DMS153 treated with DMSO at 0.1 percent for 48 hours (cell line): ENCODE measurements around the gene SLC38A3.

ENCODE experiments used
- DNase-seq: peaks from one replicate; lab custom pipeline; 2025; ENCODE audit not compliant: unreplicated experiment; lab: John Stamatoyannopoulos, UW

The SLC38A3 gene

DNA sequence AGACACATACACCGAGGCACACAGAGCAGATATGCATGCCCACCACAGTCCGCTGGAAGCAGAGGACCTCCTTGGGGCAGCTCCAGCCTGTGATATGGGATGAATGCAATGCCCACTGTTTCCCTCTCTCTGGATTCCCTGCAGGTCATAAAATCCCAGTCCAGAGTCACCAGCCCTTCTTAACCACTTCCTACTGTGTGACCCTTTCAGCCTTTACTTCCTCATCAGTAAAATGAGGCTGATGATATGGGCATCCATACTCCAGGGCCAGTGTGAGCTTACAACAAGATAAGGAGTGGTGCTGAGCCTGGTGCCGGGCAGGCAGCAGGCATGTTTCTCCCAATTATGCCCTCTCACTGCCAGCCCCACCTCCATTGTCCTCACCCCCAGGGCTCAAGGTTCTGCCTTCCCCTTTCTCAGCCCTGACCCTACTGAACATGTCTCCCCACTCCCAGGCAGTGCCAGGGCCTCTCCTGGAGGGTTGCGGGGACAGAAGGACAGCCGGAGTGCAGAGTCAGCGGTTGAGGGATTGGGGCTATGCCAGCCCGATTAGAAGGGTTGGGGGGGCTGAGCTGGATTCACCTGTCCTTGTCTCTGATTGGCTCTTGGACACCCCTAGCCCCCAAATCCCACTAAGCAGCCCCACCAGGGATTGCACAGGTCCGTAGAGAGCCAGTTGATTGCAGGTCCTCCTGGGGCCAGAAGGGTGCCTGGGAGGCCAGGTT lies 14.0 kb upstream of the SLC38A3 start, which contains the start of gene GNAT1:
GNAT1 (plus strand) TSS at position 675 of the 725 bp plus-strand sequence. CDS start 116 bp downstream, outside the sequence.
- no peak for DNase-seq

DNA sequence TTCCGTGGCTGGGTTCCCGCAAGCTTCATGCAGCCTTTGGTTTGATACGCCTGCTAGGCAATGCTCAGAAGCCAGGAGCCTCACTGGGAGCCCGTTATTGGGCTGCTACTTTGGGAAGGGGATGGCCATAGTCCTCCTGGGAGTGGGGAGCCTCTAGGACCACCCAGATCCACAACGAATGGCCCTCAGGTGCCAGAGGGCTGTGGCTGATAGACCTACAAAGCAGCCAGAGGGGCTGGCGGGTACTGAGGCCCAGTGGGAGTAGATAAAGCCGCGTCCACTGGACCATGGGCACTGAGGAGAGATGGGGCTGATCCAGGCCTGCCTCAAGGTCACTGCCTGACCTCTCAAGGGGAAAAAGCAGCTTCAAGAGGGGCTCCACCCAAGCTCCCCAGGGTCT lies 12.9 kb upstream of the SLC38A3 start:
- no peak for DNase-seq

DNA sequence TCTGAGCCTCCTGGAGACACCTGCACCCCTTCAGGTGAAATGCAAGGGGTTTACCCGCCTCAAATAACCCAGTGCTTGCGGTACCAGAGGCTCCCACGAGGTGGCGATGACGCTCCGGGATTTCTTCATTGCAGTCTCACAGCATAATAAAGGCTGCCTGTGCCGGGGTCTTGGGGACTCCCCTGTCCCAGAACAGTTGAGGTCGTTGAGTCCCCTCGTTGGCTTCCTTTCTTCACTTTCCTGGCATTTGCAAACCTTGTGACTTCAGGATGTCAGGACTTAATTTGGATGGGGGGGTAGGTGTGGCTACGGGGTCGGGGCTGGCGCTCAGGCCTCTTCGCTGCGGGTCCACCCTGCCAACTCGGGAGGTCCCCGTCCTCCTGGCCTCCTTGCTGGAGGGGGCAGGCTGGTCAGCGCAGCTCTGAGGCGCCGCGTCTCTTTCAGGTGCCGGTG lies 12.4 kb upstream of the SLC38A3 start:
- DNase-seq: peak; percentile 5

DNA sequence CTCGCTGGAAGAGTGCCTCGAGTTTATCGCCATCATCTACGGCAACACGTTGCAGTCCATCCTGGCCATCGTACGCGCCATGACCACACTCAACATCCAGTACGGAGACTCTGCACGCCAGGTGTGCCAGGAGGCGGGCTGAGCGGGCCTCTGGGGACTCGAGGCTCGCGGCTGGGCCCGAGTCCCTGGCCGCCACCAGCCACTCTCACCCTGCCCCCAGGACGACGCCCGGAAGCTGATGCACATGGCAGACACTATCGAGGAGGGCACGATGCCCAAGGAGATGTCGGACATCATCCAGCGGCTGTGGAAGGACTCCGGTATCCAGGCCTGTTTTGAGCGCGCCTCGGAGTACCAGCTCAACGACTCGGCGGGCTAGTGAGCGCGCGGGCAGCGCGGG lies 11.8 kb upstream of the SLC38A3 start:
- no peak for DNase-seq

DNA sequence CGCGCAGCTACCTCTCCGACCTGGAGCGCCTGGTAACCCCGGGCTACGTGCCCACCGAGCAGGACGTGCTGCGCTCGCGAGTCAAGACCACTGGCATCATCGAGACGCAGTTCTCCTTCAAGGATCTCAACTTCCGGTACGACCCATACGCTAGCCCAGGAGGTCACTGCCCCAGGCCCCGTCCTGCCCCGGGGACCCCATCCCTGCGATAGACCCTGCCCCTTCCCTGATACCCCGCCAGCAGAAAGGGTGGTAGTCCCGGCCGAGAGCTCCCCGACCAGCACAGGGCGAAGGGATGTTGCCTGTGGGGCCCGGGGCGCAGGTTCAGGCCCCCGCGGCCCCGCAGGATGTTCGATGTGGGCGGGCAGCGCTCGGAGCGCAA lies 11.3 kb upstream of the SLC38A3 start:
- no peak for DNase-seq

DNA sequence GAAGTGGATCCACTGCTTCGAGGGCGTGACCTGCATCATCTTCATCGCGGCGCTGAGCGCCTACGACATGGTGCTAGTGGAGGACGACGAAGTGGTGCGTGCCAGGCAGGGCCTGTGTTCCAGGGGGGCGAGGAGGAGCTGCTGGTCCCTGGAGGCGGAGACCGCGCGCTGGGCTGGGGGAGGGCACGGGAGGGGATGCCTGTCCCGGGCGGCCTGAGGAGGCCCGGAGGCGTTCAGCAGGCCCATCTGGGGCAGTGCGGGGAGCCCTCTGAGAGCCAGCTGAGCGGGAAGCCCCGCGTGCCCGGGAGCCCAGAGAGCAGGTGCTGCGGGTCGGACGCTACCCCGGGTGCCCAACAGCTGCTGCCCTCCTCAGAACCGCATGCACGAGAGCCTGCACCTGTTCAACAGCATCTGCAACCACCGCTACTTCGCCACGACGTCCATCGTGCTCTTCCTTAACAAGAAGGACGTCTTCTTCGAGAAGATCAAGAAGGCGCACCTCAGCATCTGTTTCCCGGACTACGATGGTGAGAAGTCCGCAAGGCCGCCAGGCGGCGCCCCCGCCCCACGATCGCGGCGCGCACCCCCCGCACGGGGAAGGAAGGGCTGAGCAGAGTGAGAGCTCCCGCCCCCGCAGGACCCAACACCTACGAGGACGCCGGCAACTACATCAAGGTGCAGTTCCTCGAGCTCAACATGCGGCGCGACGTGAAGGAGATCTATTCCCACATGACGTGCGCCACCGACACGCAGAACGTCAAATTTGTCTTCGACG lies 10.8 kb upstream of the SLC38A3 start:
- DNase-seq: no peak

DNA sequence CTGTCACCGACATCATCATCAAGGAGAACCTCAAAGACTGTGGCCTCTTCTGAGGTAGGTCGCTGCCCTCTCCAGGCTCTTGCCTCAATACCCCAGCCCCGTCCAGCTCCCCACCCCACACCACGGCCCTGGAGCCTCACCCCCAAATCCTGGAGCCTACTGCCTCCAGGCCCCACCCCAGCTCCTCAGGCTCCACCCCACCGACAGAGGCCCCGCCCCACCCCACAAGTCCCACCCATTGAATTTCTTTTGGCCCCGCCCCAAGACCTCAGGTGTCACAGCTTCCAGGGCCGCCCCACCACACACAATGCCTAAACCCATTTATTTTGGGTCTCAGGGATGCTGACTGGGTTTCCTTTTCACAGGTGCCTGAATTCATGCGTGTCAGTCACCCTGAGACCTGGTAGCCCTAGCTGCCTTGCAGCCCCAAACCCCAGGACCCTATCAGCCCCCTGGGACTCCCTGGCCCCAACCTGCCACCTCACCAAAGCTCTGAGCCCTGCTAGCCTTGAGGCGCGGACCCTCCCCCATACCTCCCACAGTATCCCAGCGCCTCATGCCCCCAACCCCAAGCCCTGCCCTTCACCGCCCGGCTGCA lies 10.1 kb upstream of the SLC38A3 start:
- DNase-seq: no peak

DNA sequence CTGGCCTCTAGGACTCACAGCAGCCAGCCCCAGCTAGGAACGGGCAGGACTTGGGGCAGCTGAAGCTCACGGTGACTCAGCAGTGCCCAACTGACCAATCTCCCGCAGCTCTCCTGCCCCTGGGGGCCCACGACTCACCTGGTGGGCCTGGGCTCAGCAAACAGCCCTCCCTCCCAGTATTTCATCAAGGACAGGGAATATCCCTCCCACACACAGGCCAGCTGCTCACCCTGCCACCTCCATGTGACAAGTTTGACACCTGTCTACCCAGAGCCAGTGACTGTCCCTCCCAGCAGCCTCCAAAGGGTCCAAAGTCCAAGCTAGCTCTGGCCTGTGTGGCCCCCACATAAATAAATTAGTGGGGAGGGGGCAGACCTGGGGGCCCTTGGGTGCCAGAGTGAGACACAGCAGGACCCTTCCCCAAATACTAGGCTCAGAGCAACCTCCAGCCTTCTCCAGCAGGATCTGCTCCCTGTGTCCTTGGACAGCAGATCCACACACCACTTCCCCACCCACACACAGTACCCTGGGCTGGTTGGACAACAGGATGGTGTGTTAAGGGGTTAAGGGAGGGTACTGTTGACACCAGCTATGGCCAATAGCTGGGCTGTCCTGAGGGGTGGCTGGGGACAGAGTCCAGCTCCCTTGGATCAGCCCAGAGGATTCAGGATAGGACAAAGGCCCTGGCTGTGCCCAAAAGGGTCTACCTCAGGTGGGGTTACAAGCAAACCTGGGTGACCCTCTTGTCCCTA lies 9.4 kb upstream of the SLC38A3 start:
- DNase-seq: no peak

DNA sequence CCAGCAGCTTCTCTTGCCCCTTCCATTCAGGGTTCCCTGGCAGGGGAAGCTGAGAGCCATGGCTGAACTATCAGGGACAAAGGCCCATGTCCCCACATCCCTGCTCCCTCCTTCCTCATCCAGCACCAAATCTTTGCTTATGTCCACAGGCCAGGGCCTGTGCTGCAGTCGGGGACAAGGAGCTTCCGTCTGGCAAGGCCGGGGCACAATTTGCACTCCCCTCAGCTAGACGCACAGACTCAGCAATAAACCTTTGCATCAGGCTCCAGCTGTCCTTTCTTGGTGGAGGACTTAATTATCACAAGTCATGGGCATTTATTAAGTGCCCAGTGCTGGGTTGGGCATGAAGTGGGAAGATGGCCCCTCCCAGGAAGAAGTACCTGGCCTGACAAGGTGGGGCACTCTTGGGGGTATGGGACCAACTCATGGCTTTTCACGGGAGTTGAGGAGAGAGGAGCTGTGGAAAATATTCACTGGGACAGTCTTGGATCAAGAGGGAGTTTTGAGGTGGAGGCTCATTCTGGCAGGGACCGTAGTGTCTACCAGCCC lies 8.7 kb upstream of the SLC38A3 start:
- DNase-seq: no peak

DNA sequence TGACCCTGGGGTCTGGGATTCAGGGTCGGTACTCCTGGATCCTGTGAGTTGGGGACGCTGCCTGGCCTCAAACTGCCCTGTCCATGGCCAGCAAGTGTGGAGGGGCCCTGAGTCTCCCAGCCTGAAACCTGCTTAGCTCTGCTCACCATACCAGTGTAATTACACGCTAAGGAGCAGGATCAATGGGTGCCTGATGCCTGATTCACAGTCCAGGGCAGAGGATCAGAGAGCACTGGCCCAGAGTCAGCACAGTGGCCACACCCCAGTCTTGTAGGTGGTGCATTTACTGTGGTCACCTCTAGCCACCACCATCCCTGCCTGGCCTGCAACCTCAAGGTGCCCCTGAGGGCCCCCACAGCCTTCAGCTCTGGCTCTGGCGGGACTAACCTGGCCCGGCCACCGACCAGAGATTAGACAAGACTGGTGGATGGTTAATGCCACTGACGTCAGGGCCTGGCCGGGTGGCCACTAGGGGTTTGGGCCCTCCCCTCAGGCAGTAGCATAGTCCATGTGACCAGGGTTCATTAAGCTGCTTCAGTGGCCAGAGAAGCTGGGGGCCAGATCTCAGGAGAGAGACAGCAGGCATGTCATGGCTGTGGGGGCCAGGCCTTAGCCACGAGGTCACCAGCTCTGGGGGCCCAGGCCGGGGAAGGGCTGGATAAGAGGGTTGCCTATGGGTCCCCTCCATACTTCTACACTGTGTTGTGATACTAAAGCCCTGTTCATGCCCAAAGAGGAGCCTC lies 3.3 kb upstream of the SLC38A3 start:
- no peak for DNase-seq

DNA sequence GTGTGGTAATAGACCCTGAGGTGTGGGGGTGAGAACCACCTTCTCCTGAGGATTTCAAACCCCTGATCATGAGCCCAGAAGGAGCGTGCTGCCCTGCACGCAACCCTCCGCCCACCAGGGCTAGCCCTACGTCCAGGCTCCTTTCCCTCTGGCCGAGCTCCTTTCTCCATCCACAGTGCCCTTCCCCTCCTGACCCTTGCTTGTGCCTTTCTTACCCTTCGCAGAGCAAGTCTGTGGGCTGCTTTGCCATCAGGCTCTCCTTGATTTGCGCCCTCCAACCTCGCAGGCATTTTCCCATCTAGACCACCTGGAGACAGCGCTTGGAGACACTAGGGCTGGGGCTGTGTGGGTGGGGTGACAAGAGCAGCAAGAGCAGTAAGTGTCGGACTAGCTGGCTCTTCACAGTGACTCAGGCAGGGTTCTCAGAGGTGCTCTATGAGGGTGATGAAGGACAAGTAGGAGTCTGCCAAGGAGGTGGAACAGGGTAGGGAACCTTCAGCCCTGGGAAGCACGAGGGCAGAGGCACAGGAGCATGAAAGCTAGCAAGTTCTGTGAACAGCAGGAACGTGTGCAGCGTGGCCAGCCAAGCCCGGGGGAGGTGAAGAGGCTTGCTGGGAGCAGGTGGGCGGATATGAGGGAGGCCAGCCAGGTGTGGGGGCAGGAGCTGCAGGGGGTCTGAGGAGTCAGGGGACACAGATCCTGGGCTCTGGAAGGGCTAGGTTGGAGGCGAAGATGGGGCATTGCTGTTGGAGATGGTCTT lies 2.5 kb upstream of the SLC38A3 start:
- no peak for DNase-seq

DNA sequence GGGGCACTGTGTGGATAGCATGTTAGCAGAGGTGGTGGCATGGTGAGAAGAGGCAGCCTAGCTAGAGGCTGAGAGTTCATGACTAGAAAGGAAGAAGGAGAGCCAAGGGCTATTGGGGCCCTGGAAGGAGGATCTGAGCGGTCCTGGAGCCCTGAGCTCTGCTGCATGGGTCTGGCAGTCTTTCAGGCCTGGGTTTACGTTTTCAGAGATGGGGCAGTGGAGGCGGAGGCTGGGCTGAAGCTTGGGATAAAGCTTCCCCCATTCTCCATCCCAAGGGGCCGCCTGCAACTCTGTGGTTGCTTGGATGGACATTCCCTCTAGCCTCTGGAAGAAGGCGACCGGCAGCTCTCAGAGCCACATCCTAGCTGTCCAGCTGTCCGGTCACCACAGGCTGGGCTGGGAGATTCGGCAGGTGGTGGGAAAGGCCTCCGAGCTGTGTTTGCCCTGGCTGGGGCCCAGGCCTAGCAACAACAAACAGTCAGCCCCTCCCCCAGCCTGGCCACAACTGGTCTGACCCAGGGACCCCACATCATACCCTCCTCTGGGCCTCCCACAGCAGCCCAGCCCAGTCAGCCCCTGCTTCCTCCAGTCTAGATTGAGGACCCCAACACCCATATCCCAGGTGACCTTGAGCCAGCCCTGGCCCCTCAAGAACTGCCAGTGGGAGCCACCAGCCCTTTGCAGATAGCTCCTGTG lies 1.8 kb upstream of the SLC38A3 start:
- DNase-seq: no peak

DNA sequence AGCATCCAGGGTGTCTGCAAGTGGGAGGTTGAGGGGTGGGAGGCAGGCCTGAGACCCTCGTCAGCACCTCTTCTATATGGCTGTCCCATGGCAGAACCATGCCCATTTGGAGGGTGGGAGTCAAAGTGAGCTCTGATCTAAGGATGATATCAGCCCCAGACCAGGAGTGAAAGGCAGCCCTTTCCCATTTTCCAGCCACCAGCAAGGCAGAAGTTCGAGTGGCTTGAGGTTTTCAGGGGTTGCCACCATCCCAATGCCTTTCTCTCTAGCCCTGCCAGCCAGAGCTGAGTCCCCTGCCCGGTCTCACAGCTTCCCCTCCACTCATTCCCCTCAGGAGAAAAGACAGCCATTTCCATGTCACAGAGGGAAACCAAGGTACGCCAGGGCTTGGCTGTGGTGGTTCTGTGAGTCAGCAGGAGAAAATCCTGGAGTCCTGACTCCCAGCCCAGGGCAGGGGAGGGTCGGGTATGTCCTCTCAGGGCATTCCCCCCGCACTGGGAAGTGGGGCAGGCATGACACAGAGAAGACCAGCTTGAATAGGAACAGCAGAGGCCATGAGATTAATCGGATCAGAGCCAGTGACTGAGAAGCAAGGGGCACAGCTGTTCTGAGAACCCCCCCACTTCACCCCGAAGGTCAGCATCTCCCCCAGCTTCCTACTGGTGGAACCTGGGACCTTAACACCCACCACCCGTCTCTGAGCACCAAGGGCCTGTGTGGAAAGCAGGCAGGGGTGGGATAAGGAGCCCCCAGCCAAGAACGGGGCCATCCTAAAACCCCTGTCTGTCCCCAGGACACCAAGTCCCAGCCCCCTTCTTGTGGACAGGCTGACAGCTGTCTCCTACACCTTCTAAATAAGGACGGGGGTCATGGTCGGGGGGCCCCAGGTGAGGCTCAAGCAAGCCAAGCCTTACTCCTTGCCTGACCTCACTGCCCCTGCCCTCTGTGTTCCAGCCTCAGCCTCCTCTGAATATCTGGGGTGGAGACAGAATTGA lies 965 bp upstream of the SLC38A3 start:
- no peak for DNase-seq

DNA sequence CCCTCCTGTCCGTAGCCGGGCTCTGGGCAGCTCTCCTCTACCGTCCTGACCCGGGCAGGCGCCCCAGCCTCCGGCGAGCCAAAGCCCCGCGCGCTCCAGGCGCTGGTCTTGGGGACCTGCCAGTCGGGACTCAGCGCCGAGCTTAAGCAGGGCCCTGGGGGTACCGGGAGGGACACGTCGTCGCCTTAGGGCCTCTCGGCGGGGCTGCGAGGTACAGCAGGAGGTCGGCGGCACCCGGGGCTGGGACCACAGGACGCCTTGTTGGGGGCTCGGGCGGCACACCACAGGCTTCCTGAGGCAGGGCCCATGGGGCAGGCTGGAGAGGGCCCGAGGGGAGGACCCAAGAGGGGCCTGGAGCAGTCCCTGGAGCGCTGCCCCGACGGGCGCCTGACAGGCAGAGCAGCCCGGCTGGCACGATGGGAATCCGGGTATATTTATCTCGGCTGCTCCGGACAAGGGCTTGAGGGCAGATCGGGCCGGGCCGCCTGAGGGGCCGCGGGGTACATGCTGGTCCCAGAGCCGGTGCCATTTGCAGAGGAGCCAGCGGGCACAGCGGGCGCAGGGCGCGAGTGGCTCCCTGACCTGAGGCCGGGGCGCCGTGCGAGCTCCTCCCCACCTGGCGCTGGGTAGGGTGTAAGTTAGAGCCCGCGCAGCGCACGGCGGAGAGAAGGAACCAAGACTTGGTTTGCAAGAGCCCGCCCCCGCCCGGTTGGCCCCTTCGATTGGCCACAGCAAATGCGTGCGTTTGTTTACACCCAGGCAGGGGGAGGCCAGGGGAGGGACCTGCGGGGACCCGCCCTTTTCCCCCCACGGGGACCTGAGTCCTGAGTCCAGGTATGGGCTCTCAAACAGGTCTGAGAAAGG lies 574 bp downstream of the SLC38A3 start:
- no peak for DNase-seq

DNA sequence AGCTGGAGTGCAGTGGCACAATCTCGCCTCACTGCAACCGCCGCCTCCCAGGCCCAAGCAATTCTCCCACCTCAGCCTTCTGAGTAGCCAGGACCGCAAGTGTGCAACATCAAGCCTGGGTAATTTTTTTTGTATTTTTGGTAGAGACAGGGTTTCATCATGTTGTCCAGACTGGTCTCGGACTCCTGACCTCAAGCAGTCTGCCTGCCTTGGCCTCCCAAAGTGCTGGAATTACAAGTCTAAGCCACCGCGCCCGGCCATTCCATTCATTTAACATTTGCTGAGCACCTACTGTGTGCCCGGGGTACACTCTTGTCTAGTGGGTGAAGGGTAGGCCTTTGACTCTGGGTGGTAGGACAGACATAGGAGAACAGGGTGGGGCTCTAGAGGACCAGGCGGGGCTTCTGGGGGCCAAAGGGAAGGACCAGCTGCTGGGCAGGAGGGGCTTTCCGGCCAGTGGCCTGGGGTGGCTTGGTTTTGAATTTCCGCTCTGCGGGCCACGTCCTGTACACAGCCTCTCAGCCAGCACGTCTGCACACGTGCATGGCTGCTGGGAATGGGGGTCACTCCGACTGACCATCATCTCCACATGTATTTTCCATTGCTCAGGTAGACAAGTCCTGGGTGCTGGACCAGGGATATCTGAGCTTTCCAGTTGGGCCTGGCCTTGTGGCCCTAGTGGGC lies 2.4 kb downstream of the SLC38A3 start:
- no peak for DNase-seq

DNA sequence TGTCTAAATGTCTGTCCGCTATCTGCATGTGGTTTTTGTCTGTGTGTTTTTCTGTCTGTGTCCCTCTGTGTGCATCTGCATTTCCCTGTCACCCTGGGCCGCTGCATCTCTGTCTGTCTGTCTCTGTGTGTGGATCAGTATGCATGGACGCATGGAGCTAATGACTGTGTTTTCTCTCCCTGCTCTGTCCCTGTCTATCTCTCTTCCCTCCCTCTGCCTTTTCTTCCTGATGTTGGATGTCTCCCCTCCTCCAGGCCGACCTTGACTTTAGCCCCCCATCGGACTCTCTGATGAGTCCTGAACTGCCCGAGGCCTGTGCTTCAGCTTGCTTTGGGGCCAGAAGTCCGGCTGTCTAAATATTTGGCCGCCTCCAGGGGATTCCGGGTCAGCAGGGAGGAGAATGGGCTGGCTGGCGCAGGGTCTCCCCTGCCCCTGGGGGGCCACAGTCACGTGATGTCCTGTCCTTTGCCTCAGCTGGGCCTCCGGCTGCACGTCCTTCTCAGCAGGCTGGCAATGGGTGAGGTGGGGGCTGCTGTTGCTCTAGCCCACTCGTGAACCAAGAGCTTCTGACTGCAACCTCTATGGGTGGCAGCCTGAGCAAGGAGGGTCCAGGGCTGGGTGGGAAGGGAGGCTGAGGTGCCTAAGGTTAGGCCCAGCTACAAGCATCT lies 3.7 kb downstream of the SLC38A3 start:
- DNase-seq: no peak
